NOMO-1 treated with dmso at 0.1 percent for 144 hours (cell line): Measurements from ENCODE around the gene PACS1.

Source experiments
- DNase-seq: peaks from one replicate; lab custom pipeline; 2025; ENCODE audit not compliant: unreplicated experiment; lab: John Stamatoyannopoulos, UW

Gene PACS1

GRCh38 chr11:66219846-66220565, 149.9 kb downstream of the PACS1 start:
- DNase-seq = no peak

GRCh38 chr11:66220566-66220935, 150.5 kb downstream of the PACS1 start:
- DNase-seq = no peak

- no peak for DNase-seq
Observed at GRCh38 chr11:66221012-66221411, 150.9 kb downstream of the PACS1 start.

- no peak for DNase-seq
Observed at GRCh38 chr11:66221726-66222236, 151.7 kb downstream of the PACS1 start.

- DNase-seq = peak; percentile 73
Observed at GRCh38 chr11:66222358-66223149, 152.5 kb downstream of the PACS1 start.

GRCh38 chr11:66224226-66224855, 154.3 kb downstream of the PACS1 start:
- DNase-seq = no peak

- DNase-seq = no peak
Observed at GRCh38 chr11:66225066-66225465, 155.0 kb downstream of the PACS1 start.

- DNase-seq = no peak
Observed at GRCh38 chr11:66226101-66226500, 156.0 kb downstream of the PACS1 start.

GRCh38 chr11:66227700-66228099, 157.6 kb downstream of the PACS1 start:
- DNase-seq = no peak

GRCh38 chr11:66228521-66228920, 158.4 kb downstream of the PACS1 start:
- DNase-seq = no peak

GRCh38 chr11:66230156-66230555, 160.1 kb downstream of the PACS1 start:
- no peak for DNase-seq

GRCh38 chr11:66230978-66231377, 160.9 kb downstream of the PACS1 start:
- DNase-seq = no peak

- DNase-seq = no peak
Observed at GRCh38 chr11:66231561-66231960, 161.5 kb downstream of the PACS1 start.

GRCh38 chr11:66232769-66233168, 162.7 kb downstream of the PACS1 start:
- no peak for DNase-seq

- DNase-seq = no peak
Observed at GRCh38 chr11:66233301-66233700, 163.2 kb downstream of the PACS1 start.

GRCh38 chr11:66235141-66235540, 165.1 kb downstream of the PACS1 start:
- DNase-seq = no peak

- DNase-seq = no peak
Observed at GRCh38 chr11:66237867-66238266, 167.8 kb downstream of the PACS1 start.

- no peak for DNase-seq
Observed at GRCh38 chr11:66238786-66239413, 168.8 kb downstream of the PACS1 start.

- DNase-seq = no peak
Observed at GRCh38 chr11:66239511-66239910, 169.4 kb downstream of the PACS1 start.

GRCh38 chr11:66239998-66240780, 170.1 kb downstream of the PACS1 start:
- no peak for DNase-seq

- DNase-seq = no peak
Observed at GRCh38 chr11:66240781-66241136, 170.7 kb downstream of the PACS1 start.
